Measurements from ENCODE around the gene CRYGA.

The CRYGA gene, protein sequence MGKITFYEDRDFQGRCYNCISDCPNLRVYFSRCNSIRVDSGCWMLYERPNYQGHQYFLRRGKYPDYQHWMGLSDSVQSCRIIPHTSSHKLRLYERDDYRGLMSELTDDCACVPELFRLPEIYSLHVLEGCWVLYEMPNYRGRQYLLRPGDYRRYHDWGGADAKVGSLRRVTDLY

DNA sequence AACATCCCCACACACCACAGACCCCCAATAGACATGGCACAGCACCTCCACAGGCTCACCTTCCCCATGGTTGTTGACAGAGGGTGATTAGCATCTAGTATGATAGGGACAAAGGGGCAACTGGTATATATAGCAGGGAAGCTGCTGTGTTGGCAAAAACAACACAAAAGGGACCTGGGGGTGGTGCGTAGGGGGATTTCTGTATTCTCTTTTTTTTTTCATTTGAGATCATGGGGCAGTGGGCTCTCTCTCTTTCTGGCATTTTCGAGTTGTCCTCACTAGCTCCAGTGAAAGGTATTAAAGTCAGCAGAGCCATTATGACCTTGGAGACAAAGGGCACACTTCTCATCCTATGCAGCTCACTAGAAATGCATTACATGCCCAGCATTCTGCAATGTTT is at the start of gene CRYGA:
Gene CRYGA, minus strand, starts transcription at position 101 of the 400 bp plus-strand sequence. Its CDS starts 33 bp downstream, at position 68.
- DNase-seq (ENCODE audit: insufficient read length, low spot score) = no peak
- no peak for FAIRE-seq
- no peak for TF ChIP-seq POLR2A (IDR thresholded peaks at IDR 0.05; ENCODE audit: low read depth, low read length)

DNA sequence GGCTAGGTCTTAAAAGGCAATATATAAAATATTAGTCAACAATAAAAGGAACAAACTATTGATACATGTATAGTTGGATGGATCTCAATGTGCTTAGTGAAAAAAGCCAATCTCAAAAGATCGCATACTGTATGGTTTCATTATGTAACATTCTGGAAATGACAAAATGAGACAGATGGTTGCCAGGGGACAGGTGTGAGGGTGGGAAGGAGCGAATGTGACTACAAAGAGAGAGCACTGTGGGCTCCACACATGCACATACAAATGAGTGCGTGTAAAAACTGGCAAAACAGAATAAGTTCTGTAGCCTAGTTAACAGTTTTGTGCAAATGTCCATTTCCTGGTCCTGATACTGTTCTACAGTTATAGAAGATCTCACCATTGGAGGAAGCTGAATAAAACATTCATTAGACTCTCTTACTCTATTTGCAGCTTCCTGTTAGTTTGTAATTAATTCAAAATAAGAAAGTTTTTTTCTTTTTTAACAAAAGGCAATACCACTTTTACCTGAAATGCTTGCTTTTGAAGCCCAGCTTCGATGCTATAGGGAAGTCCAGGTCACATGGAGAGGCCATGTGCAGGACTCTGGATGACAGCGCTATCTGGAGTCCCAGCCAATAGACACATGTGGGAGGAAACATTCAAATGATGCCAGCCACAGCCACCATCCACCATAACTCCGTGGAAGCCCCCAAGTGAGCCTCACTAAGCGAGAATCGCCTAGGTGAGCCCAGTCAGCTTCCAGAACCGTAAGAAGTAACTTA is 47.5 kb upstream of the CRYGA start:
- DNase-seq (ENCODE audit: insufficient read length, low spot score) (no peak), FAIRE-seq (no peak)
- no peak for TF ChIP-seq POLR2A (IDR thresholded peaks at IDR 0.05; ENCODE audit: low read depth, low read length)

DNA sequence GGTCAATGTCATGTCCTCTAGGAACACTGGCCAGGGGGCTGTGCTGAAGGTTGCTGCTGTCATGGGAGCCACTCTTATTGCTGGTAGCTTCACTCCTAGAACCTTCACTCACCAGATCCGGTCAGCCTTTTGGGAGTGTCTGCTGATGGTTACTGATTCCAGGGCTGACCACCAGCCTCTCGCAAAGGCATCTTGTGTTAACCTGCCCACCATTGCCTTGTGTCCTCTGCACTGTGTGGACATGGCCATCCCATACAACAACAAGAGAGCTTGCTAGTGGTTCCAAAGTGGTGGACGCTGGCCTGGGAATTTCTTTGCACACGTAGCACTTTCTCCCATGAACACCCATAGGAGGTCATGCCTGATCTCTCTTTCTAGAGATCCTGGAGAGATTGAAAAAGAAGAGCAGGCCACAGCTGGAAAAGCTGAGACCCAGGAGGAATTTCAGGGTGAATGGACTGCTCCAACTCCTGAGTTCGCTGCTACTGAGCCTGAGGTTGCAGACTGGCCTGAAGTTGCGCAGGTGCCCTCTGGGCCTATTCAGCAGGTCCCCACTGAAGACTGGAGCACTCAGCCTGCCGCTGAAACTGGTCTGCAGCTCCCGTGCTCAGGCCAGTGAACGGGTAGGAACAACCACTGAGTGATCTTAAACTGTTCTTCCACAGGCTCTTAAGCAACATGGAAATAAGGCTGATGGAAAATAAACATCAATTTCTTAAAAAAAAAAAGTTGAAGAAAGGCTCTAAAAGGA is 45.1 kb upstream of the CRYGA start:
- DNase-seq (ENCODE audit: insufficient read length, low spot score) (no peak), FAIRE-seq (no peak)
- TF ChIP-seq POLR2A (IDR thresholded peaks at IDR 0.05; ENCODE audit: low read depth, low read length) = no peak

DNA sequence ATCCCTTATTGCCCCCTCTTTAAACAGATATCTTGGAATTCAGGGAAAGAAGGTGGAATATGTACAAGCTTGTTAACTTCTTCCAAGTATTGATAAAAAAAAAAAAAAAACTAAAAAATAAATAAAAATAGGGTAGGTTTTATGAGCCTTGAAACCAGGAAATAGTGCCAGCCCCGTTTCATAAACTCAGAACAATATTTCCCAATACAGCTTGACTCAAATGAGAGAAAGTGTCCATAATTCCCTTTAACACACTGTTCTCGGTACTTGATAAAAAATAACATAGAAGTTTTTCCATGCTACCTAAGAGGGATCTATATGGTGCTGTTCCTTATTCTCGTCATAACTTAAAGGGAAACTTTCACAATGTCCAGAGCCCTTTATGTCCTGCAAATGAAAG is 44.4 kb upstream of the CRYGA start:
- no peak for TF ChIP-seq POLR2A (IDR thresholded peaks at IDR 0.05; ENCODE audit: low read depth, low read length)
- FAIRE-seq (no peak), DNase-seq (ENCODE audit: insufficient read length, low spot score) (no peak)

DNA sequence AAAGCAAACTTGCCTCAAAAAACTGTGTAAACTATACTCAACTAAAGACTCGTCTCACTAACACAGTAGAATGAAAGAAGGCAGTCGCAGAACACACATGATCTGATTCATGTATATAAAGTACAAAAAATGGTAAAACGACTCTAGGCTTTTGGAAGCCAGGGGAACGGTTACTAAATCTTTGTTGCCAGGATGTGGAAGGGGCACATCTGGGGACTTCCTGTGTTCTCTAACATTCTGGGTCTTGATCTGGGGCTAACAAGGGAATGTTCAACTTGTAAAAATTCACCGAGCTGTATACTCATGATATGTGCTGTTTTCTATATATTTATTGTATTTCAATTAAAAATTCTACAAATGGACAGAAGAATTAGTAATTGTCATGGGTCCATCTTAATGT is 40.8 kb upstream of the CRYGA start:
- FAIRE-seq (no peak), DNase-seq (ENCODE audit: insufficient read length, low spot score) (no peak)
- no peak for TF ChIP-seq POLR2A (IDR thresholded peaks at IDR 0.05; ENCODE audit: low read depth, low read length)

DNA sequence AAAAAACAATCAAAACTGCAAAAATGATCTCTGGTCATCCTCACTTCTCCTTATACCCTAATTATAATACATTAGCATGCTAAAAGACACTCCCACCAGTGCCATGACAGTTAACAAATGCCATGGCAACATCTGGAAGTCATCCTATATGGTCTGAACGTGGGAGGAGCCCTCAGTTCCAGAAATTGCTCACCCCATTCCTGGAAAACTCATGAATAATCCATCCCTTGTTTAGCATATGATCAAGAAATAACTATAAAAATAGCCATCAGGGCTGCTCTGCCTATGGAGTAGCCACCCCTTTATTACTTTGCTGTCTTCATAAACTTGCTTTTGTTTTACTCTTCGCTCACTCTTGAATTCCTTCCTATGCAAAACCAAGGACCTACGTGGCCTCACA is 32.1 kb upstream of the CRYGA start:
- TF ChIP-seq POLR2A (IDR thresholded peaks at IDR 0.05; ENCODE audit: low read depth, low read length) = no peak
- FAIRE-seq = no peak
- DNase-seq (ENCODE audit: insufficient read length, low spot score) = no peak

DNA sequence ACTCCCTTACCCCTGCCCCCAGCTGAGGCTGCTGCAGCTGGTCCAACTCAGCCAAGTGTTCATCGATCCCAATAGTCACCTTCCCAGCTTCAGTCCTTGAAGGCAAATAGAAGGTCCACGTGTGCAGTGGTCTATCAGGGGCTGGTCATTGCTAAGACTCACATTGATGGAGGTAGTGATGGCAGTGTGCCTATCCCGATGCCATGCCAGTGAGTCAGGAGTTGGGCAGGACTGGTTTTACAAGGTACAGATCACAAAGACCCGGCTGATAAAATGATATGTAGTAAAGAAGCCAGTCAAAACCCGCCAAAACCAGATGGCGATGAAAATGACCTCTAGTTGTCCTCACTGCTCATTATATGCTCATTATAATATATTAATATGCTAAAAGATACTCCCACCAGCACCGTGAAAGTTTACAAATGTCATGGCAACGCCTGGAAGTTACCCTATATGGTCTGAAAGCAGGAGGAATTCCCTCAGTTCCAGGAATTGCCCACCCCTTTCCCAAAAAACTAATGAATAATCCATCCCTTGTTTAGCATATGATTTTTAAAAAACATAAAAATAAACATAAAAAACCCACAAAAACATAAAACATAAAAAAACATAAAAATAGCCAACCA is 29.3 kb upstream of the CRYGA start:
- TF ChIP-seq POLR2A (IDR thresholded peaks at IDR 0.05; ENCODE audit: low read depth, low read length) = no peak
- FAIRE-seq (no peak), DNase-seq (ENCODE audit: insufficient read length, low spot score) (no peak)

DNA sequence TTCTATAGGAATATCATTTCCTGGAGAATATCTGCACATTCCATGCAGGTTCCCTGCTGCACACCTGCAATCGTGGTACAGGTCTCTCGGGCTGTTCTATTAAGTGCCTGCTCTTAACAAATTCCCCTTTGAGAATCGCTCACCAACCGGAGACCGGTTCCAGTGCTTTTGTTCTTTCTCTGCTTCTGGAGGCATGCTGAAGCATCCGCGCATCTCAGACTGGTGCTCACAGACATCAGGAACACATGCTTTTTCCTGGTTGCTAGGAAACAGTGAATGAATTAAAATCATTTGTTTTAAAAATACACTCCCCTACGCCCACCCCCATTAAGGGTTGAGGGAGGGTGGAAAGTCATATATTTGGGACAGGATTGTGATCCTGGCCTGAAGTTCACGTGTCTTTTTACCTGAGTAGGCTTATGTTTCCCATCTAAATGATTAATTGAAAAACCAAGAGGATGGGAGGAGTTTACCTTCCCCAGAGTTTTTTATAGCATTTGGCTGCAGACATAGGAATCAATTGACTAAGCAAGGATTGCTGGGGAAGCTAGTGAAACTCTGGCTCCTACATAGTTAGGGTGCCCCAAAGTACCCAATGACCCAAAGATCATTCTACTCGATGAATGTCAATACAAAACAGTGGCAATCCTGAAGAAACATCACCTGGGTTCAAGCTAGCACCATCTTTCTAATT is 26.6 kb upstream of the CRYGA start, which contains the start of gene C2orf80:
Gene C2orf80, minus strand, starts transcription at position 221 of the 694 bp plus-strand sequence. CDS start 3,044 bp downstream, outside the sequence.
- no peak for DNase-seq (ENCODE audit: insufficient read length, low spot score)
- TF ChIP-seq POLR2A (IDR thresholded peaks at IDR 0.05; ENCODE audit: low read depth, low read length) = no peak
- FAIRE-seq = no peak

DNA sequence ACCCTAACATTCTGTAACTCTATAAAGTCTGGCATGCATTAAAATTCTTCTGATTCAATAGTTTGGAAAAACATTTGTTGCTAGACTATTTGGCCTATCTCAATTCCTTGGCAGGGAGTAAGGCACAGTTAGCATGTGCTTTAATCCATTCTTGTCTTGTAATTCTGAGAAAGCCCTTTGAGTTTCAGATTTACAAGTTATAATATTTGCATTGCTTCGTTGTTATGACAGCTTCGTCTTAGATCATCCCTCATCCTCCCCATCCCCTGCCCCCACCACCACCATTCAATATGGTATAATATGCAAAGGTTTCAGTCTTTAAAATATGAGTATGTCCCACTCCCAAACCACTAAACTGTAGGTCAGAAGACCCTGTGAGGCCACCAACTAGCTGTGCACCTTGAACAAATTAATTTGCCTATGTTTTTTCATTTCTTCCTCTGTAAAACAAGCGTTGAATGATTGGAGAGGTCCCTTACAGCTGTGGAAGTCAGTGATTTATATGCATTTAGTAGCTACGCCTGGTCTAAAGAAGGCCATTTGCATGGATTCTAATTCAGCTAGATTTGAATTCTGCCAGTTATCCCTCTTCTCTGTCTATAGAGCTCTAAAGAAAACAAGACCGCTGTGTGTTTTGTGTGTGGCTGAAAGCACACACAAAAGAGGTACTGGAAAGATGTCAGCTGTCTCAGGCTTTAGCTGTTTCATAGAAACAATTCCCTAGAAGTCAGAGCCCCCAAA is 25.9 kb upstream of the CRYGA start:
- DNase-seq (ENCODE audit: insufficient read length, low spot score) (no peak), FAIRE-seq (no peak)
- no peak for TF ChIP-seq POLR2A (IDR thresholded peaks at IDR 0.05; ENCODE audit: low read depth, low read length)

DNA sequence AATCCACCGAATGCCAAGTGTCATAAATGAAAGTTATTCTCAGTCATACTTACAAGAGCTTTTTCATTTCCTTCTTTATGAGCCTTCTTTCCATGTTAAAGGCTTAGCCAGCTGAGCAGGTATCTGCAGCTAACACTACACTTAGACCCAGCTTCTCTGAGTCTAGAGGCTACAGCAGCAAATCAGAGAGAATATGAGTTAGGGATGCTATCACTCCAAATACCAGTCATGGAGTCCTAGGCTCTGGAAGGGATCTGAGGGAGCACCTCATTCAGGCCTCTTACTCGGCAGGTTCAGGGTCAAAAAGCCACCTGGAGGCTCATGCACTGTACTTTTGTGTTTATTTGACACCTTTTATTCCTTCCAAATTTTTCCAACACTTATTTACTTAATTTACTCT is 23.5 kb upstream of the CRYGA start:
- TF ChIP-seq POLR2A (IDR thresholded peaks at IDR 0.05; ENCODE audit: low read depth, low read length) = no peak
- DNase-seq (ENCODE audit: insufficient read length, low spot score) (no peak), FAIRE-seq (no peak)

DNA sequence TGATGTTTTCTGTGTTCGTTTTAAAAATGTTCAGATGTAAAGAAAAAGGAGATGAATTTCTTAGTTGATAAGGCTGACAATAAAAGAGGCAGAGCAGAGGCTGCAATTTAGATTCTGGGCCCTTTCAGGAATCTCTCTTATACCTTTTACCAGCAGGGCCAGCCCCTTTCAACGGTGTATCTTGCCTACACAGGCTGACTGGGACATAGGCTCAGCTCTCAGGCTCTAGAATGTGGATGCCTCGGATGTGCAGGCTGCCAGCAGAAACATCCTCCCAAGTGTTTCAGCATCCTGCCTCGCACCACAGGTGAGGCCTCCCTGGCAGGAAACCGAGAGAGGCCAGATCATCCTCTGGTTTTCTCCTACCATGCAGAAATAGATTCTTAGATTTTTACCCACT is 23.1 kb upstream of the CRYGA start:
- no peak for TF ChIP-seq POLR2A (IDR thresholded peaks at IDR 0.05; ENCODE audit: low read depth, low read length)
- DNase-seq (ENCODE audit: insufficient read length, low spot score) (no peak), FAIRE-seq (no peak)

DNA sequence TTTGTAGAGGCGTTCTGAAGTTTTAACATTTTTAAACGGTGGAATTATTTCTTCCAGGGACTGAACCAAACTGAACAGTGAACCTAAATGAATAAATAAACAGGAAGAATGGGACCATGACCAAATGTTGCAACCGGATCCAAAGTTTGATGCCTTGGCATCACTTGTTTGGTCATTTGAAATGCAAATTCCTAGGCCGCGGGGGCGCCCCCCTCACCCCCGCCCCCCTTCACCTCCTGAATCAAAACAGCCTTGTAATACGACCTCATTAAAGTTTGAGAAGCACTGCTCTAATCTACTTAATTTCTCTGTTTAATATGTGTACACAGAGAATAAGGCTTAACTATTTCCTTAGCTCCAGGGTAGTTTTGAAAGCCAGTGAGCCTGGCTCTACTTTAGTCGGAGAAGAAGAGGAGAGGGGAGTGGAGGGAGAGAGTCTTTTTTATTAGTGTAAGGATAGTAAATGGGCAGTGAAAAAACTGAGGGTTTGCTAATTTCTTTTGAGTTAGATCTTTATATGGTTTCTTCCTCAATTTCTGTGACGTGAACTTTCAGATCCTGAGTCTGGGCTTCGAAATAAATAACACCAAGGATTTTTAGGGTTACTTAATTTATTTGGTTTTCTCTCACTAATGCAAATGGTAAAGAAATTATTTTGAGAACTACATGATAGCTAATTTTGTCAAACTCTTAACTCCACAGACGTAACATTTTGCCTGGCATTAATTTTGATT is 20.8 kb upstream of the CRYGA start:
- TF ChIP-seq POLR2A (IDR thresholded peaks at IDR 0.05; ENCODE audit: low read depth, low read length) = no peak
- FAIRE-seq = no peak
- no peak for DNase-seq (ENCODE audit: insufficient read length, low spot score)
